NCI-H2029 (cell line): ENCODE measurements around the gene GPC6.

Experiments used
- DNase-seq: peaks from one replicate; lab custom pipeline; 2025; lab: John Stamatoyannopoulos, UW

The GPC6 gene

DNA sequence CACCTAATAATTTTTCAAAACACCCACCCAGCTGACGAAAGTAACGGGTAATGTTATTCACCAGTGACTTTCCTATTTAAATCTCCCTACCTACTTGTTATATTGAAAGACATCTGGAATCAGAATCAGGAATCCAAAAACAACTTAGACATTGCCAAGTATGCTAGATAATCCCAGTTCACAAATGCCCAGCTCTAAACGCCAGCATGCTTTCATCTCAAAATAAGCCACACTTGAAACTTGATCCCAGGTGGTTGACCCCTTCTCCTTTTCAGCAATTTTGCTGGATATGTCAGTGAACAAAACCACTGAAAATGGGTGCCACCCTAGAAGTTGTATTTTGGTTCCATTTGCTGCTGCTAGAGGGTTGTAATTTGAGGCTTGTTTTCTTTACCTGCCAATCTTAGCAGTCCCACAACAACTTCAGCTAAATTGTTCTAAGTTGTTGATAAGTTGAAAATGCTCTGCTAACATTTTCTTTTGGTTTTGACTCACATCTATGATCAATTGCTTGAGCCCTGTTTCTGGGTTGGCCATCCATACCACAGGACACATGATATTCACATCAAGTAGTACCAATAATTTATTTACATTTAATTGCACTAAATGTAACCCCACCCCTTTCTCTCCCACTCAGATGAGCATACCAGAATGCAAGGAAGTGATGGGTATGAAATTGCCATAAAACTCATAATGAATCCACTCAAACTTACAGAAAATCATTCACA lies 1186.4 kb downstream of the GPC6 start:
- DNase-seq: no peak

- no peak for DNase-seq
Measured at GRCh38 chr13:94413598-94413944, 1187.0 kb downstream of the GPC6 start.

DNA sequence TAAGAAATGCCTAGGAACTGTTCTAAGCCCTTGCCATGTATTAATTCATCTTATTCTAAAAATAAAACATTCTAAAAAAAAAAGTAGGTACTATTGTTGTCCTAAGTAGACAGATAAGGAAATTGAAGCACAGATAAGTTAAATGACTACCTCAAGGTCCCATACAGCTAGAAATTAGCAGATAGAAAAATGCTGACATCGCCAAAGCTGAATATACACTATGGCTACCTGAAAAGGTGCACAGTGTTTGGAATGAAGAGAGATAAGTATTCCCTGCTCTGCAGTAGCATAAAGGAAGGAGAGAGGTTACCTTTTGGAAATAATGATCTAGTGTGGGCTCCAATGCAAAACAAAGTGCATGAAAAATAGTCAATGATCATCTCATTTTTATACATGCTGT lies 1187.5 kb downstream of the GPC6 start:
- DNase-seq: no peak

DNA sequence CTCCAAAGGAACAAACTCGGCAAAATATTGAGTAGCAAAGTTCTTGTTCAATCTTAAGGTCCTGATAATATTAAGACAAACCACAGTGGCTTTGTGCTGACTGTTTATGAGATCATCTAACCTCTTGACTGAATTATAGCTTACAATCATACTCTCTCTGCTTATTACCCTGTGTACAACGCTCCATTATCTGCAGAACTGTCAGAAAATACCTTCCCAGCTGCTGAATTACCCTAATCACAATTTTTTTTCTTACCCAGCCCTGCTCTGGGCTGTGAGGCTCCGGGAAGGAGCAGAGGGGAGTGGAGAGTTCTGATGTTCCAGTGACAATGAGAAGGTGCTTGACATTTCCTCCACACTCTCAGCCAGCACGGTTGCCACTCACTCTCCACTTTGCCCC lies 1188.1 kb downstream of the GPC6 start:
- DNase-seq: no peak

DNA sequence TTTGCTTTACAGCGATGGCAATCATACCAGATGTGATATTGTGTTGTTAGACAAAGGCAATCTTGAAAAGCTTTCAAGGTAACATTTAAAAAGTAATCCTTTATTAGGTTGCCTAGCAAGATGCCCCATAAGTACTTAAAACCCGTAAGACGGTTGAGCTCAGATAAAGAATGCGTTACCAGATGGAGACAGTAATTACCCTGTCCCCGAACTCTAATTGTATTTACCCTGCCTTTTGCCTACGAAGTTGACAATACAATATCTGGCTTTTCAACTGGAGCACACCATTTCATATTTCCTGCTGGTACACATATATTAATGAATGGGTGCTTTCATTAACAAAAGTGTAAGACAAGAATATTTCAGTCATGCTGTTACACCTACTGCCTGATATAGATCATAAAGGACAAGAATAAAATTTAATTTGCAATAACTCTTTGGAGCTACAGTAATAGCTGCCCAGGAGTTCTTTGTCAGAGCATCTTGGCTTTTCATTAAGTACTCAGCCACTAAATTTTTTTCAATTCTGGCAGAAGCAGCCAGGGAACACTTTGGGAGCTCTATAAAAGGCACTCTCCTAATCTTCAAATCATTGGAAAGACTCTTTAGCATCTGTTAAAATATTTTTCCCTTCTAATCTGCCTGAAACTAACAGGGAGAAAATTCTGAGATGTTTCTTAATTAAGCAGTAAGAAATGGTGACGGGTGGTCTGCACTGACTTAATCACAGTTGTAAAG lies 1189.1 kb downstream of the GPC6 start:
- no peak for DNase-seq

DNA sequence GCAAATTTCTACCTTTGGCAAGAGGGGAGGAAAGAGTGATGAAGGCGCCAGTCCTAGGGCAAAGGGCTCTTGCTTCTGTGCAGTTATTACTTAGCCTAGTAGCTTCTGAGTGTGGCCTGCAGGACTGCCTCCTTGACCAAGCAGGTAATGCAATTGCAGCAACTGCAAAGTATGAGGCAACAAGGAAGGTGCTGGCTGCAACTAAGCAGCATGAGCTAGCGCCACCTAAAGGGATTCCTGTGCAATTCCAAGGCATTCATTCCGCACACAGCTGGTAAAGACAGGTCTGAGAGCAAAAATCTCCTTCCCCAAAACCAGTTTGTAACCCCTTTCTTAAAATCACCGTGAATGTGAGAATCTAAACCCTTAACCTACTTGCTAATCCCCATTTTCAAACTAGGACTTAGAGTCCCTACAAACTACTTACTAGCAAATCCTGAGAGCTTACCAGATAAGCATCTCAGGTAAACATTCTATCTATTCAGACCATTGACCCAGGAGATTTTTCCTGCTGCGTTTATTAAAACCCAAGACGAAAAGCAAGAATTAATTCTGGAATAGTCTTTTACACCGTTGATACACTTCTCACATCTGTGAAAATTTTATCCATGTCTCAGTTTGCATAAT lies 1190.0 kb downstream of the GPC6 start:
- no peak for DNase-seq

DNA sequence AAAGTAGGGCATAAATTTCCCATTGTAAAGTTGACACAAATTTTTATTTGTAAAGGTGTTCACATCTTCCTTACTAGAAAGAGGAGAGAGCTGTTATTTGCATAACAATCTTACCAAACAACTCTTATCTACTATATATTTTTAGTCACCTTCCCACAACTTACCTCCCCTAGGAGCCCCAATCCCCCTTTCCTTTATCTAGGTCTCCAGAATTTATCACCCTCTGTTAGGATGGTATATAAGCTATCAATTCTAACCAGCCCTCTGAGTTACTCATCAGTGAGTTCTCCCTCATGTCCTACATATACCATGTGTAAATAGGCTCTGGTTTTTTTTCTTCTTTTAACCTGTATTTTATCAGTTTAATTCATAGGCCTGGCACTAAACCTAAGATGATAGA lies 1190.7 kb downstream of the GPC6 start:
- no peak for DNase-seq

DNA sequence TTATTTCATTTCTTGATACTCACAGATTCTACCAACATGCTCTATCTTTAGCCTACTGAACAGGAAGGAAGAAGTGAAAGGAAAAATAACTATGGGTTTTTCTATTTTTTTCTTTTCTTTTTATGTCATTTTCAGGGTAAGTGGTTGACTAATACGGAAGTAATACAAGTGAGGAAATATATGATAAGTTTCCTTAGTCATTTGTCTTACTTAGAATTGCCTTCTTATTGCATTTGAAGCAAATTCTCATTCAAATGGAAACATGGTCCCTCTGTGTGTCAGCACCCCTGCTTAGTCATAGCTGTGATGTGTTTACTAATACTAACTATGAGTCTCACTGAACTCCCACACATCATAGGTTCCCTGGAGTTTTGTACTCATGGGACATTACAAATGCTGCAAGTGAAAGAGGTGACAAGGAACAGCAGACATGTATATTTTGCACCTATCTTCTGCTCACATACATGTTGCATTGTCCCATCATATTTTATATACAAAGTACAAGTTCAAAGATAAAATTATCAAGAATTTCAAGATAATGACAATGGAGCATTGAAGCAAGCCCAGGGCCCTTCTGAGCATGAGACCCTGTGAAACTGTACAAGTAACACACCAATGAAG lies 1192.8 kb downstream of the GPC6 start:
- no peak for DNase-seq

- no peak for DNase-seq
Measured at GRCh38 chr13:94419925-94420305, 1193.3 kb downstream of the GPC6 start.

DNA sequence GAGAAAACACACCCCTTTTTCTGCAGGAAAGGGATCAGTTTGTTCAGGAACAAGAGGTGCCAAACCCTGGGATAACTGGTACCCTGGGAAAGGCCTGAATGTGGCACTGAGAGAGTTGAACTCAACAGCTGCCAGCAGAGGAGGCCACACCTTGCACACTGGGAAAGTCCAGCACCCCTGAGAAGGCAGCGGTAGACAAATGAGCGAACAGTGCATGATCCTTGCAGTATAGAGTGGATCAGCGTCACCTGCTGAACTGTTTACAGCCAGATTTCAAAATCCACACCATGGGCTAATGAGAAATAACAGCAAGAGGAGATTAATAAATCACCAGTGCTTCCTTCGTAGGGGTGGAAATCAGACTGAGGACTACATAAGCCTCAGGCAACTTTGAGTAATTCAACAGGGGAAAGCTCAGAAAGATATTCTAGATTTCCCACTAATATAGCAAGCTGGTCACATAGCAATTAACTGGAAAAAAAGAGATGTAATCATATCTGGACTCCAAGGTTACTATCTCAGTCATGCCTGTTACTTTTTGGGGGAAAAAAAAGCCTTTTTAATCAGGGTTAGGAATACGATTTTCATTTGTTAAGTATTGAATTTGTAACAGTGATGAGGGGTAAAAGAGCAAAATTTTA lies 1200.8 kb downstream of the GPC6 start:
- DNase-seq: no peak

DNA sequence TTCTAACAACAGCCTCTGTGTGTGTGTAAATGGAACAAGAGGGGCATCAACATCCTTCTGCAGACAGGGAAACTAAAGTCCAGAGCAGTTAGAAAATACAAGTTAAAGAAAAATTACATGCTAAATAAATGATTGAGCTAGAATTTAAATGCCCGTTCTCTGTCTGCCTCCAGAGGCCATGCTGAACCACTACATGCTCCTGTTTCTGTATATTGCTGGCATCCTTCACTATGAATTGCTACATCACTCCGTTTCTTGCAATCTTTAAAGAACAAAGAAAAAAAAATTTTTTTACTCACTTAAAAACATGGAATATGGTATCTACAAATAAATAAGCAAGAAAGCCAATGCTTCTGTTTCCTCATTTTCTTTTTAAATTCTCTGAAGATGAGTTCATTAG lies 1205.0 kb downstream of the GPC6 start:
- no peak for DNase-seq

GRCh38 chr13:94431987-94432386 lies 1205.4 kb downstream of the GPC6 start:
- no peak for DNase-seq

DNA sequence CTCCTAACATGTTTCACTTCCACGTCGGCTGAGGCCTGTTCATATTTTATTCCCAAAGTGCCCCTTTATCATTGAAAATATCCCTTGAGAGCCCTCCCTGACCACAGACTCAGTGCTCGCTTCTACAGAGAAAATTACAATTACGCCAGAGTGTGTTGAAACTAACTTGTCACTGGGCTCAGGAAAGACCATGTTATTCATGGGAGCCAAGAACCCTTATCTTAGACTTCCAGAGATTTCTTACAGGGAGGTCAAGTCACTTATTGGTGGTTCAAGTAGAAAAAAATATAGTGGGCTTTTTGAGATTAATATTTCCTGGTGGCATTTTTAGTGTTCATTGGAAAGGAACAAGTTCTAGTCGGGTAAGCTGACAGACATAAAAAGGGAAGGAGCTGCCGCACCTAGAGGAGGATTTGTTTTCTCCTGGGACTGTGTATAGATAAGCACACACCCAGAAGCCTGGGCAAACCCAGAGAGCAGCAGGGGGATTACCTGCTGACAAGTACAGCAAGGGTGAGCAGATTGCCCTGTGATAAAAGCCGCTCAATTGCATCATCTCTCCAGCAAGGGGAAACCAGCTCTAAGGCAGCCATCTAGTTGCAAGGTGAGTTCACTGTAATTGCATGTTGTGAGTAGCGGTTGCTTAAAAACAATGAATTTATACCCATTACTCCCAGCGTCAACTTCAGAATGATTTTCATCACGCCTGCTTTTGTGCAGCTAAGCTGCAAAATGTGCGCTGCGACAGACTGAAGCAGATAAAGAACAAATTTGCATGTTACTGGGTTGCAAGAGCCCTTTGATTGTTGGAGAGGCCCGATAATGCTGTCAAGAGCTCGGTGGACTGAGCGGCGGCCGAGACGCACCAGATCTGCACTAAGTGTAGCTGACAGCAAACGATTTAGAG lies 1206.7 kb downstream of the GPC6 start:
- DNase-seq: no peak

GRCh38 chr13:94435604-94436226 lies 1209.1 kb downstream of the GPC6 start:
- no peak for DNase-seq

DNA sequence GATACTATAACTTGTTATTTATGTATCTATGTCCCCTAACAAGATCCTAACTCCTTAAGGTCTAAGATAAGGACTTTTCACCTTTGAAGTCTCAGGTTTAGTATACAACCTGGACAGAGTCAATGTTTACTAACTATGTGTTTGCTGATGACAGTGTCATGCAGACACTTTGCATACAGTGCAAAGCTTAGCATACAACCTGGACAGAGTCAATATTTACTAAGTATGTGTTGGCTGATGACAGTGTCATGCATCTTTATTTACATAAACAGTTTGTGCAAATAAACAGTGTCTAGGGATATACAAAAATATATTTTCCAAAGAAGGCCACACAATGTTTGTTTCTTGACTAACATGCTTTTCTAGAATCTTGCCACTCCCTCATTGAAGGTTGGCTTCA lies 1218.2 kb downstream of the GPC6 start:
- DNase-seq: no peak

DNA sequence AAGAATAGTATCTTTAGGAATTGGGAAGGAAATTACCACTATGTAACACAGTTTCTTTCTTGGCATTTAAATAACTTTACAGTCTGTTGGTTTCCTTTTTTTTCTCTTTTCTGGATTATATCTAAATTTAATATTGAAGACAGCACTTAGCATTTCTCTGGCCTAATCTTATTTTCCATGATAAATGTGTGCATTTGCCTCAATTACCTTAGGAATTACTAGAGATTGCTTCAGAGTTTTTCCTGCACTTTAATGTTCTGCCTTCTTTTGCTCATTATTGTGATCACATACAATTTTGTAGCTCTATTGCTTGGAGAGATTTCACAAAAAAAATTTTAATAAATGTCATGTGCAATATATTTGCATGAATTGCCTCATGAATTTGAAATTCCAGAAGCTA lies 1227.7 kb downstream of the GPC6 start:
- no peak for DNase-seq

DNA sequence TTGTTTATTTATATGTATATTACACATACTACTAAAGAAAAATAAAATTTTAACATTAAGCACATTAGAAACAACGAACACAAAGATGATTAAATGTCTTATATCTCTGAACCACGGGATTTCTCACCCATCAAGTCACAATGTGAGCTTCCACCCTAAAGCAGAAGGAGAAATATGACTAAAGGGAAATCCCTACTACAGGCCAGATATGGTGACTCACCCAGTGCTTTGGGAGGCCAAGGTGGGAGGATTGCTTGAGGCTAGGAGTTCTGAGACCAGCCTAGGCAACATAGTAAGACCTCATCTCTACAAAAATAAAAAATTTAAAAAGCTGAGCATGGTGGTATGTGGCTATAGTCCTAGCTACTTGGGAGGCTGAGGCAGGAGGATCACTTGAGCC lies 1228.3 kb downstream of the GPC6 start:
- DNase-seq: no peak

GRCh38 chr13:94455414-94455813 lies 1228.8 kb downstream of the GPC6 start:
- DNase-seq: no peak
